ENCODE results near the gene TLE1.

The TLE1 gene

DNA sequence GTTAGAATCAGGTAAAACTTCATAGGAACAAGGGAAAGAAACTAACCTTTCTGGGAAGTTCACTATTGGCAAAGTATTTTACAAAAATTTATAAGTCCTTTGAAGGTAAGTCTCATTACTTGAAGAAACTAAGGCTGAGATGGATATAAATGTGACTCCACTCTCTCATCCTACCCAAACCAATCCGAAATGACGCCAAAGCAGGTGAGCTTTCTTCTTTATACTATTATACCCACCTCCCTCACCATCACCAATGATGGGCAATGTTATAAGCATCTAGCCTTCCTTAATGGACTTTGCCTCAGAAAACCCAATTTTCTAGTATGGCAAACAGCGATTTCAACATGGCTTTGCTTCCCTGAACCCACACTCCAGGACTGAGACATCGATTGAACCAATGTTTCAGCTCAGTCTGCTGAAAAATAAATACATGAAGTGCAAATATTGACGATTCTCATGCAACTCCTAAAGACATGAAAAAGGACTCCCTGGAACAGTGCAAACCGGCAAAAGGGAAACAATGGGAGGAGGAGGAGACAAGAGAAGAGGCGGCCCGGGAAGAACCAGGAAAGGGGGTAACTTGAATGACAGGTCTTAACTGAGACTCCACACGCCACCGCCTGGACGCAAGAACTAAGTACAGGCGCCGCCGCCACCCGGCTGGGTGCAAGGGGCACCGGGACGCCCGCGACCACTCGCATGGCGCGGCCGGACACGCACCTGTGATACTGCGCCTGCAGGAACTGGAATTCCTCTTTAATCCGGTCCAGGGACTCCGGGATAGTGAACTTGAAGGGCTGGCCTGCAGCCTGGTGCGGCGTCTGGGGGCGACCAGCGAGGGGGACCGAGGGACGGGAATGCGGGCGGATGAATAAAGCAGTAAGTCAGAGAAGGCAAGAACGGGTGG lies 2.5 kb downstream of the TLE1 start:
- peak in 1 of 2 donors; percentile 6 for DNase-seq (ENCODE audit: low read depth in 2 of 2)

DNA sequence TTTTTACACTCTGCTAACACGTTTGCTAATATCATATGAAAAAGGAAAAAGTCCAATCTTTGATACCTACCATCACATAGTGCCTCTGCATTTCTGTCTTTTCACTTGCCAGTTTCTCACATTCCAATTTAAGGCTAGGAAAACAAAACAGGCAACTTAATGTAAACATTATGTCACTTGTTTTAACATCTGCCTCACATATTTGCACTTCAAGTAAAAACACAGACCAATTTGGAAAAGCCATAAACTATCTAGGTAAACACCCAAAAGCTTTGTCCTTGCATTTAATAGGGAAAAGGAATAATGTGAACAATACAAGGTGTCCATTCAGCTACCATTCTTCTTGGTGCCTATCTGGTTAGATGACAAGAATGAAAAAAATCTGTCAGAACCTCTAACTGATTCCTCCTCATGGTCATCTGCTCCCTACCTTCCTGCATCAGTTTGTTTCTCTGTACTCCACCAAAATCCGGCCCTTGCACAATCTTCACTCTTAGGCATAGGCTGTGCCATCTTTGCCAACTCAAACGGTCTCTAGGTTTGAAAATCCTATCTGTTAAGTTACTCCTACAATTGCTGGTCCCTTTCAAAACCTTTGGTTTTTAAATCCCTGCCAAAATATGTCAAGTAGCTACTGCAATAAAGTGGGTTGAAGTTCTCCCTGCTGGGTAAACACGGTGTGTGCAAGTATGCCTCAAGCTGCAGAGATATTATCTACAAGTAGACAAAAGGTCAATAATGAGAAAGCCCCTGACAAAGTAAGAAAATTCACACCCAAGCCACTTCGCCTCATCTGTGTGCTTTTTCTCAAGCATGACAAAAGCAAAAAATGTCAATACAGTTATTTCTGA lies 3.4 kb downstream of the TLE1 start:
- DNase-seq (ENCODE audit: low read depth in 2 of 2): no peak

DNA sequence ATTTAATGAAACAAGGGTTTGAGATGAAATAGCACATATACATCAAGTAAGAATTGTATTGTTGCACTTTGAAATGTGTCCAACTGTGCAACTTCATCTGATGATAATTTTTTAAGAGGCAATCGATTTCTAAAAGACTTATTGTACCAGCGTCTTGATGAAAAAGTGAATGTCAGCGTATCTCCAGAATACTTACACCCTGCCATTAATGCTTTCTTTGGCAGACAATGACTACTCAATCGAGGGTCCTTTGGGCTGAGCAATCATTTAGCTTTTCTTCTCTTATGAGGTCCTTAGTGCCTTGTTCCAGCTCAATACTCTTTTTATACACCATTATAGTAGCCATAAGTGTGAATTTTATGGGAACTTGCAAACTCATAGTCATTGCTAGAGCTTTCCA lies 4.7 kb downstream of the TLE1 start:
- no peak for DNase-seq (ENCODE audit: low read depth in 2 of 2)

DNA sequence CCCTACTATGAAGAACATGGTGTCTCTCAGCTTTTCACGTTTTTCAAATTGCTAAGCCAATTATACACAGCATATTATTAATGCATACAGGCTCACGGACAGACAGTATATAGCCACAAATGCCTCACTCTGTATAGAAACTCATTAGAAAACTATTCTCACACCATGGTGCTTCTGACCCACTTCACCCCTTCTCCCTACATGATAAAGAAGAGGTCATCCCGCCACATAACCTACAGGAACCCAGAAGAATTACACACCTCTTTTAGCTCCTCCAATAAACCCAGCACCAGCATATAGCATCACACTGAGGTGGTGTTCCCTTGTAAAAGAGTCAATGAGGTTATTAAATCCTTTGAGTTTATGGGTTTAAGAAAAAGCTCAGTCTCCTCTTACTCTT lies 5.6 kb downstream of the TLE1 start:
- no peak for DNase-seq (ENCODE audit: low read depth in 2 of 2)

DNA sequence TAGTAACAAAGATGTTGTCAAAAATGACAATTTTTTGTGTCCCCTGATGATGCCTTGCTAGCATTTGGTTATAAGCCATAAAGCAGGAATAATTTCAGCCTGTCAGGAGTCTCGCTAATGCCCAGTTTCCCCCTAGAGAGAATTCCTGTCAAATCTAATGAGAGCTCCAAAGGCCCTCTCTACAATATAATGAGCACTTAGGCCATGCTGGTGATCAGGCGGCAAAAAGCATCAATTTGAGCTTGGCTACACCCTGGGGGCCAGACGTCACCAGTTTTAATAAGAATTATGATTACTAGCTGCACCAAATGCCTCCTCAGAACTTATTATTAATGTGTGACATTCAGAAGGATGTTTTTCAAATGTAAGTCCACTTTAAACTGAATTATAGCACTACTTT lies 6.1 kb downstream of the TLE1 start:
- DNase-seq (ENCODE audit: low read depth in 2 of 2): no peak

DNA sequence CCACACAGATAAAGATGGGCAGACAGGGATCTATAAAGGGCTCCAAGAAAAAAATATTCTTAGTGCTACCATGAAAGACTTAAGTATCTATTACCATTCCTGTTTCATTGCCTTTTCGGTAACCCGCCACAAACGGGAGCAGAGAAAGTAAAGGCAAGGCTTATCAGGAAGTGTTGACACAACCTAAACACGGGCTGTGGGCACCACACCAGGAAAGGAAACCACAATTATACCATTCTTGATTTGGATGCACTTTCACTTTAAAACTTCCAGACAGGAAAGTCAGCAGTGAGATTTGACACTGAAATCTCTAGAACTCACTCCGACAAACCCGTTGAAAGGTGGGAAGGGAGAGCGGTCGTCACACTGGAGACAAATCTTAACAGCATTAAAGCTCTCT lies 6.5 kb downstream of the TLE1 start:
- no peak for DNase-seq (ENCODE audit: low read depth in 2 of 2)

DNA sequence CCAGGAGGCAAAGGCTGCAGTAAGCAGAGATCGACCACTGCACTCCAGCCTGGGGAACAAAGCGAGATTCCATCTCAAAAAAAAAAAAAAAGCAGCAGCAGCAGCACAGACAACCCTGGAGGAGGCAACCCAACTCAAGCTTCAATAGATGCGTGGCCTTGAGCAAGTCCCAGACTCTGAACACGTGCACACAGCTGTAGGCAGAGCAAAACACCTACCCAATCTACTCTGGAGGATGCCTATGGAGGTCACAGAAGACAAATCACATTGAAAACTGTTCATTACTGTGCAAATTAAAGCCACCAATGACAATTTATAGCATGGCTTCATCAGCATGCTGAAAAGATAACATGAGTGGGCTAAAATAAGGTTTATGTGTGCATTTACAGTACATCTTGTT lies 7.2 kb downstream of the TLE1 start:
- DNase-seq (ENCODE audit: low read depth in 2 of 2): no peak

DNA sequence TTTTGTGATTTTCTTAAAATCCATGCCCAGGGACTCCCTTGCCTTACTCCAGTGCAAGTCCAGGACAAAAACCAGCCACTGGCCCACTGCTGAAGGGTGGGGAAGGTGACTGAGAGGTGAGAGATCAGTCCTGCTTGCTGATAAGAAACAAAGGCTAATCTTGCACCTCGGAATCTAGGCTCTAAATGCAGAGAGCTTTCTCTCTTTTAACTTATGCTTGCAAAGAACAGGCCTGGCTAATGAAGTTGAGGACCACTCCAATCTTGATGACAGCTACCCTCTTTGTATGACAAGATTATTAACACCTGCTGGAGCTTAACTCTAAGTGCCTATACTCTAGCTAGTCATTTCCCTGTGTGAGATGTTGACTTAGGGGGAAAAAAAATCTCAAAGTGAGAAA lies 8.8 kb downstream of the TLE1 start:
- DNase-seq (ENCODE audit: low read depth in 2 of 2): no peak

DNA sequence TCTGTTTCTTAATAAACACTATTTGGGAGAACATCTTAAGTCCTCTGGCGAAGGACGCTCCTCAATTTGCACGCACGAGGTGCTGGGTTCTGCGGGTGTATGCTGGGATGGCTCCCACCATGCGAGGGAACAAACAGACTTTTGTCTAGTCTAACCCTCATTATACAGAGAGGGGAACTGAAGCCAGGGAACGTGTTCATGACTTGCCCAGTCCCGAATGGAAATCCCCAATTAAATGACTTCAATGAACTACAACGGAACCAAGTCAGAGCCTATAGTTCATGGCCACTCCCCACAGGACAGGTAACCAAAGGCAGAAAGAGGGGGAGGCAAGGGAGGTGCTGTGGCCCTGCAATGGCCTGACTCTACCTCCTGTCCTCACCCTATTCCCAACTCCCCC lies 9.3 kb downstream of the TLE1 start:
- no peak for DNase-seq (ENCODE audit: low read depth in 2 of 2)

DNA sequence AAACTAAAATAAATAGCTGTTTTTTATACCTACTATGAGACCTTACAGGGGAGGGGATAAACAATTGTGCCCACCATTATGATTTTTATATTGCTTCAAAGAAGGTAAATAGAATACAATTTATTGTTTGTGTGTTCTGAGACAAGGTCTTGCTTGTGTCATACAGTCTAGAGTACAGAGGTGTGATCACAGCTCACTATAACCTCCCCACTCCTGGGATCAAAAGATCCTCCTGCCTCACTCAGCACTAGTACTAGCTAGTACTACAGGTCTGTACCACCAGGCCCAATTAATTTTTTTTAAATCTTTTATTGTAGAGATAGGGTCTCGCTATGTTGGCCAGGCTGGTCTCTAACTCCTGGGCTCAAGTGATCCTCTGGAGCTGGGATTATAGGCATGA lies 11.3 kb downstream of the TLE1 start:
- no peak for DNase-seq (ENCODE audit: low read depth in 2 of 2)

DNA sequence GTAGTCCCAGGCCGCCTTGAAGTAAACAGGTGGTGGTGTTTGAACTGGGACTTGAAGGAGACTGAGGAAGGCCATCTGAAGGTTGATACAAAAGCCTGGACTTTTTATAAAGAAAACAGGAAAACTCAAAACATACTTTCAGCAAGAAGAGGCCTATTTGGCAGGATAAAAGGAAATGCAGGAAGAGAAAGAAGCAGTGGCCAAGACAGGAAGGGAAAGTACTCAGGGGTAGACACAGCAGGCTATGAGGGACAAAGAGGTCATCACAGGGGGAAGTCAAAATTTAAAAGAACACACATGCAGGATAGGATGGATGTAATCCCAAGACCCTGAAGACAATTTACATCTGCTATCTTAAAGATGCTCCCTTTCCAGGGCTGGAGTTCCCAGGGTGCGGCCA lies 13.0 kb downstream of the TLE1 start:
- no peak for DNase-seq (ENCODE audit: low read depth in 2 of 2)

DNA sequence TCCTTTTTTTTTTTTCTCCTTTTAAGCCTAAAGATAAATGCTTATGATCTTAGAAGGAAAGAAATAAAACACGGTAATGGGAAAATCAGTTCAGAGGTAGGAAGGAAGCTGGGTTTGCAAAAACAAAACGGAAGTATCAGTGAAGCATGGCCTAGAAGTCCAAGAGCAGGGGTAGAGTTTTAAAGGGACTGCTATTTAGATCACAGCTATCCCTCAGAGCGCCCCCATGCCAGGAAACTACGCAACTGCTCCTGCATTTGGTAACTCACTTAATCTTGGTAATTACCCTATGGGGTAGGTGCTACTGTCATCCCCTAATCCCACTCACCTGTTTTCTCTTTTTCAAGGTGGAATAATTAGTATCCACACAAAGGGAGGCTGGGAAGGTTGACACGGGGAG lies 16.0 kb downstream of the TLE1 start:
- DNase-seq (ENCODE audit: low read depth in 2 of 2): no peak

DNA sequence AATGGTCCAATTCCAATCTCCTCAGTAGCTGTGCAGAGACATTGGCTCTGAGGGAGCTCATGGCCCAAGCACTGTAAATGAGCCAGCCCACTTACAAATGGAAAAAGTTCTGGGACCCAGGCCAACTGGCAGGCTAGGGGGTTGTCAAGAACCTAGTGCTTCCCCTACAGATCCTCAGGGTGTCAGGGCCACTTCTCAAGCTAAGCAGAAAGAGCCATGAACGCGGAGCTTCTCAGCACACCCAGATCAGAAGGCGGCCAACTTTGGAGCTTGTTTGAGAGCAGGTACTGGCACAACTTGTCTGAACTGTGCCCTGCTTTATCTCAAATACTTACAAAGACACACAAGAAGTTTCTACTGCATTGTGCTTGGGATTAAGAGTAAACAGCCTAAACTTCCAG lies 17.5 kb downstream of the TLE1 start:
- DNase-seq (ENCODE audit: low read depth in 2 of 2): no peak

DNA sequence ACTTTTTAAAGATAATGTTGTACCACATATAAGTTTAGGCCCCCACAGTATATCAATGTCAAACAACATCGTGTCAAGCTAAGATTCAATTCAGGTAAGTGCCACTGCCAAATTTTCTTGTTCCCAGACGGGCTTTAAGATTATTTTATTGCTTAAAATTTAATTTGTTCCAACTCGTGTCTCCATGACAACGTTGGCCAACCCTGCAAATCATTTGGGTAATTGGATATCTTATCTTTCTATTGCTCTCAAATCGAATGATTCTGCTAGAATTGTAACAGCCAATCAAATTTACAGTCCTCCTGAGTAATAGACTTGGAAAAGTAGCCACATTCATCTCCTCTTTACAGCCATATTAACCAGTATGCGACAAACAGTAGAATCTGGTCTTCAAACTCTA lies 19.5 kb downstream of the TLE1 start:
- no peak for DNase-seq (ENCODE audit: low read depth in 2 of 2)

DNA sequence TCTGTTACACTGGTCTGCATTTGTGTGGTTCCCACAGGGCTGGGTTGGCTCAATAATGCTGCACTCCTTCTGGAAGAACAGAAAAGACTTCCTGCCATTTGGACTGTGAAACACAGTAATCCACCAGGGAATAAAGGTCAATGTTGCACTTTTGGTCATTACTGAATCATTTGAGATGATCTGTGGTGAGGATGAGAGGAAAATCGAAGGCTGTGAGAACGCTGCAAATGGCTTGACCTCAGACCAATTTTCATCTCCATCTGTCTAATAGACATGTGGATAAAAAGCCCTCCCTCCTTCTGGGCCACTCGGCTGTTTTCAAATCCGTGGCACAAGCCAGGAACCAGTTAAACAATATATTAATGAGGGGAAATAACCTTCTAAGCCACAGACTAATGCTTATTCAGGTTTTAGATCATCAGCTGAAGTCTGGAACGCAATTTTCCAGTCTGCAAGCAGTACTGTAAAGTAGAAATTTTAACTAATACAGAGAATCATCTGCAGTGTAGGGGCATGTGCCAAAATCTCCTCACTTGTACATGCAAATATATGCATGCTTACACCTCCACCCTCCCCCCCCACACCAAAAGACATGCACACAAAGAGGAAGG lies 20.2 kb downstream of the TLE1 start:
- no peak for DNase-seq (ENCODE audit: low read depth in 2 of 2)

DNA sequence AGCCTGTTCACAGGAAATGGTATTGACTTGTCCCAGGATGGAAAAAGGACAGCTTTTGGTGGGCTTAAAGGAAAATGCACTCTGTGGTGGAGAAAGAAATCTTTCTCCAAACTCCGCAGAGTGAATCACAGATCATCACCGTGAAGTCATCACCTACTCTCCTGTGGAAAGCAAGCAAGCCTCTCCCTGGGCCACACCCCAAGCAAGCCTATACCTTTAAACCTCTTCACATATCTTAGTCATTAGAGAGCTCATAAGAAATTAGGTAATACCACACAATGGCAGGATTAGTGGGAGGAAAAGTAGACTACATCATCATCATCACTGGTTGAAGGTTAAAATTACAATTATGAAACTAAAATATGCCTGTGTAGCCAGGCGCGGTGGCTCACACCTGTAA lies 23.2 kb downstream of the TLE1 start:
- DNase-seq (ENCODE audit: low read depth in 2 of 2): no peak

DNA sequence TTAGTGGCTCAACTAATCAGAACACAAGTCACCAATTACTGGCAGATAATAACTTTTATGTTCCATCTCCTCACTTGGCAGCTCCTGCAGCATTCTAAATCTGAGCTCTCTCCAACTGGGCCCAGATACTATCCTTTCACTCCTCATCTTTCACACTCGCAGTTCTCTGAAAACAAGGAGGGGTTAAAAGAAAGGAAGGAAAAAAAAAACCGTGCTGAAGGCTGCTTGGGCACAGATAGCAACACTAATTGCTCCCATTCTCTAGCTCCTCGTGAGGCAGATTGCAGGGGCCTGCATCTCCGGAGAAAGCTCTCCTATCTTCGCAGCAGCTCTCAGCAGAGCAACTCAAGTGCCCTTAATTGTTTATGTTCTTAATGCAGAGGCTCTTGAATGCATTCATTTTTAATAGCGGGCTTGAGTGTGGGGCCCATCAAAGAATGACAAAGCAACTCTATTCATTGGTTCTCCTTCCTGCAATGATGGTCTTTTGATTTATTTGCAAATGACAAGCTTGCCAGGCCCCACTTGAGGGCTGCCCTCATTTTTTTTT lies 23.9 kb downstream of the TLE1 start:
- DNase-seq (ENCODE audit: low read depth in 2 of 2): no peak

DNA sequence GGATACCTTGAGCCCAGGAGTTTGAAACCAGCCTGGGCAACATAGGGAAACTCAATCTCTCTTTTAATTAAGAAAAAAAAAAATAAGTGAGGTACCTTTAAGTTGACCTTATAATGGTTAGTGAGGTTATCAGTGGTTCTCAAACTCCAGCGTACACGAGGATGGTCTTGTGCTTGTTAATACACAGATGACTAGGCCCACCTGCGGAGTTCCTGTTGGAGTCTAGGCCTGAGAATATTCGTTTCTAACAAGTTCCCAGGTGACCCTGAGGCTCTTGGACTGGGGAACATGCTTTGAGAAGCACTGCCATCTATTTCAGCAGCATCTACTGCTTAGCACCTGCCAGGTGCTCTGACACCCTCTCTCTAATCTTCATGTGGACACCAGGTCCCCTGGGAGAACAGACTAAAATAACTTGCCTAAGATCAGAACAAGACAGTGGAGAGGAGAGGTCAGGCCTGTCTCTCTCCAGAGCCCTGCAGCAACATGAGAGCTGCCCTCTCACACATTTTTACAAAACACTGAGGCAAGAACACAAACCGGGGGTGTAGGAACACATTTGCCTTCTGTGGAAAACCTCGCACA lies 24.6 kb downstream of the TLE1 start:
- no peak for DNase-seq (ENCODE audit: low read depth in 2 of 2)

DNA sequence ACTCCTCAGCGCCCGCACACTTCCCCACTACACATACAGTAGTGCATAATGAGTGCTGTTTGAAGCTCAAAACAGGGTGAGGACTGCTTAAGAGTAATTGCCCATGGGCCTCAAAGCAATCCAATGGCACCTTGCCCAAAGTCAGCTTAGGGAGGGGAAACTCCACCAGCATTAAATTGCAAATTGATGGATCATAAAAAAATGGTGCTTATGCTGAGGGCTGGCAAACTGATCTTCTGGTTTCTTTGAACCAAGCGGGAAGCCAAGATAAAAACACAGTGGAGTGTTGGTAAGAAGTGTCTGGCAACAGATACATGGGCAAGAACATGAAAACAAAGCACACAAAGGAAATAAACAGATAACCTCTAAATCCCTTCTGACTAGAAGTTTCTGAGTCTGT lies 28.0 kb downstream of the TLE1 start:
- no peak for DNase-seq (ENCODE audit: low read depth in 2 of 2)

DNA sequence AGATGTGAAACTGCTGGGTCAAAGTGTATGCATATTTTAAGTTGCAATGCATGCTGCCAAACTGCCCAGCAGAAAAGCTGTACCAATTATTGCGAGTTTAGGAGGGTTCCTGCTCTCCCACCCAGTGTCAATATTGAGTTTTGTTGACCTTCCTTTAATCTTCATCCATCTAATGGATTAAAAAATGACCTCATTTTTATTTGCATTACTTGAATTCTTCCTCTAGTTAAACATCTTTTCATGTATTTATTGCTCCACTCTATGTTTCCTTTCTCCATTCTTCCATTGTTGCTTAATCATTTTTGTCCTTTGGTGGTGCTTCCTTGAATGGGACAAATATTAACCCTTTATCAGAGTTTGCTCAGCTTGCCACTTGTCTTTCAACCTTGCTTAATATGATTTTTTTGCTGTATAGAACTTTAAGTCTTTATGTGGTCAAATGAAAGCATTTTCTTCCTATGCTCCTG lies 32.4 kb downstream of the TLE1 start:
- no peak for DNase-seq (ENCODE audit: low read depth in 2 of 2)

DNA sequence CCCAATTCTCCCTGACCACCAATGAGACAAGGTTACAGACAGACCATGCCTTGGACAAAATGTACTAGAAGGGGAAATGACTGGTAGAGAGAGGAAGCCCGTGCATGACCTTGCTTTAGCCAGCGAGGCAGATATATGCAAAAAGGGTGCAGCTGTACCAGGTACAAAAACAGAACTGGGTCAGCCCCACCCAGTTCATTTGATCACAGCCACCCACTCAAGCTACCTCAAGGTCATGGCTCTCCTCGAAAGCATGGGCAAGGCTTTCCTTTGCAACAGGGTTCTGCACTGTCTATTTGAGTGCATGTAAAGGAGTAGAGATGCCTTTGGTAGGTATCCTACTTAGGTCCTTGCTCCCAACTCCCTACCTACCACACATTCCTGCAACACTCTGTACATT lies 33.3 kb downstream of the TLE1 start:
- DNase-seq (ENCODE audit: low read depth in 2 of 2): no peak

DNA sequence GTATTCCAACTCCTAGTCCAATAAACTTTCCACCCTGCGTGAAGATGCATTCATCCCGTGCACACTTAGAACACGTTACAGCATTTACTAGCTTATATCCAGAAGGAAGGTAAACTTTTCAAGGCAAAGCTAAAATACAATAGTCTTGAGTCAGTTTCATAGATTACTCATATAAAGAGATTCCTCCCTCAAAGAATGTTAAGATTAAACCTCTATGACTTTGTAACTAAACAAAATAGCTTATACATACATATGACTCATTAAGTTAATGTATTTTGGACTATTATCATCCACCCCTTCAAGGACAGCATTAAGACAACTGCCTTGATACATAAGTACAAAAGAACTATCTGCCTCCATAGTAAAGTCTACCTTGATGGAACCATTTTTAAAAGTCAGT lies 36.1 kb downstream of the TLE1 start:
- no peak for DNase-seq (ENCODE audit: low read depth in 2 of 2)
